NCI-H345 treated with DMSO at 0.1 percent for 48 hours (cell line): ENCODE results near the gene HOXC5.
"Not testable (repeated sequence)": the region's sequence is repeated elsewhere in the genome, so short reads cannot be mapped to it uniquely, and the experiment has no call there.

Source experiments
- DNase-seq: peaks from one replicate; lab custom pipeline; 2025; ENCODE audit not compliant: unreplicated experiment; lab: John Stamatoyannopoulos, UW

Gene HOXC5

GRCh38 chr12:54060174-54060974 lies 27.5 kb downstream of the HOXC5 start:
- DNase-seq, result no peak

- DNase-seq, result no peak
Measured at GRCh38 chr12:54060975-54061778, 28.3 kb downstream of the HOXC5 start.

GRCh38 chr12:54065677-54066076 lies 32.8 kb downstream of the HOXC5 start:
- no peak for DNase-seq

GRCh38 chr12:54066408-54066807 lies 33.6 kb downstream of the HOXC5 start:
- DNase-seq, result no peak

GRCh38 chr12:54068418-54069070 lies 35.7 kb downstream of the HOXC5 start:
- DNase-seq, result no peak

GRCh38 chr12:54071942-54072341 lies 39.1 kb downstream of the HOXC5 start:
- DNase-seq, result no peak

GRCh38 chr12:54074308-54074707 lies 41.5 kb downstream of the HOXC5 start:
- no peak for DNase-seq

GRCh38 chr12:54075409-54075808 lies 42.6 kb downstream of the HOXC5 start:
- DNase-seq, result no peak

- DNase-seq, result no peak
Measured at GRCh38 chr12:54075974-54076373, 43.1 kb downstream of the HOXC5 start.

- DNase-seq, result not testable (repeated sequence)
Measured at GRCh38 chr12:54077843-54078242, 45.0 kb downstream of the HOXC5 start.

- not testable (repeated sequence) for DNase-seq
Measured at GRCh38 chr12:54079115-54079514, 46.3 kb downstream of the HOXC5 start.

- DNase-seq, result not testable (repeated sequence)
Measured at GRCh38 chr12:54080008-54080924, 47.4 kb downstream of the HOXC5 start.

GRCh38 chr12:54081053-54081514 lies 48.2 kb downstream of the HOXC5 start:
- DNase-seq, result not testable (repeated sequence)

GRCh38 chr12:54081581-54082396 lies 48.9 kb downstream of the HOXC5 start:
- not testable (repeated sequence) for DNase-seq

GRCh38 chr12:54082397-54082892 lies 49.6 kb downstream of the HOXC5 start:
- DNase-seq, result no peak
